ENCODE results near the gene MLX. TPM values are rescaled to one million over a fixed set of nuclear protein-coding genes. Genes with fewer than 3 reads are reported as not detected.

The MLX gene
- total and polyA plus RNA-seq, 2 donors (not counting 1 experiment from before 2014, with no cell fraction given), result 36.2 to 49.3 TPM

DNA sequence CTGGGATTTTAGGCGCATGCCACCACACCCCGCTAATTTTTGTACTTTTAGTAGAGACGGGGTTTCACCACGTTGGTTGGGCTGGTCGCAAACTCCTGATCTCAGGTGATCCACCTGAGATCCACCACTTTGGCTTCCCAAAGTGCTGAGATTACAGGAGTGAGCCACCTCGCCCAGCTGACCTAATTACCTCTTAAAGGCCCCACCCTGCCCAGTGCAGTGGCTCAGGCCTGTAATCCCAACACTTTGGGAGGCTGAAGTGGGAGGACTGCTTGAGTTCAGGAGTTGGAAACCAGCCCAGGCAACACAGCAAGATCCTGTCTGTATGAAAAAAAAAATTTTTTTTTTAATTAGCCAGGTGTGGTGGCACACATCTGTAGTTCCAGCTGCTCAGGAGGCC lies 7.8 kb upstream of the MLX start:
- no peaks in the 10 kb centered on the region for H4K20me1 ChIP-seq (ENCODE audit: control insufficient read depth, extremely low read depth, insufficient read depth, low read length)
- no peaks in the 10 kb centered on the region for H3K9me3 ChIP-seq (ENCODE audit: control insufficient read depth, insufficient read depth, low read depth, low read length)
- peaks cover 14% of the 10 kb centered on the region for H3K4me1 ChIP-seq (ENCODE audit: control insufficient read depth, extremely low read depth, insufficient read depth, low read length)
- DNase-seq (ENCODE audit: low read depth in 2 of 2), result no peak
- H3K36me3 ChIP-seq (ENCODE audit: control insufficient read depth, insufficient read depth, low read length), result no peaks in the 10 kb centered on the region
- H3K9ac ChIP-seq (ENCODE audit: insufficient read depth, low read length), result no peak overlapping the region
- no peak overlapping the region for H3K27ac ChIP-seq (ENCODE audit: insufficient read depth, low read length)
- peaks cover 26% of the 10 kb centered on the region for H3K79me2 ChIP-seq (ENCODE audit: control insufficient read depth, insufficient read depth, low read length)
- H2AFZ ChIP-seq (ENCODE audit: low read length), result no peak overlapping the region
- TF ChIP-seq, protein P1, sequence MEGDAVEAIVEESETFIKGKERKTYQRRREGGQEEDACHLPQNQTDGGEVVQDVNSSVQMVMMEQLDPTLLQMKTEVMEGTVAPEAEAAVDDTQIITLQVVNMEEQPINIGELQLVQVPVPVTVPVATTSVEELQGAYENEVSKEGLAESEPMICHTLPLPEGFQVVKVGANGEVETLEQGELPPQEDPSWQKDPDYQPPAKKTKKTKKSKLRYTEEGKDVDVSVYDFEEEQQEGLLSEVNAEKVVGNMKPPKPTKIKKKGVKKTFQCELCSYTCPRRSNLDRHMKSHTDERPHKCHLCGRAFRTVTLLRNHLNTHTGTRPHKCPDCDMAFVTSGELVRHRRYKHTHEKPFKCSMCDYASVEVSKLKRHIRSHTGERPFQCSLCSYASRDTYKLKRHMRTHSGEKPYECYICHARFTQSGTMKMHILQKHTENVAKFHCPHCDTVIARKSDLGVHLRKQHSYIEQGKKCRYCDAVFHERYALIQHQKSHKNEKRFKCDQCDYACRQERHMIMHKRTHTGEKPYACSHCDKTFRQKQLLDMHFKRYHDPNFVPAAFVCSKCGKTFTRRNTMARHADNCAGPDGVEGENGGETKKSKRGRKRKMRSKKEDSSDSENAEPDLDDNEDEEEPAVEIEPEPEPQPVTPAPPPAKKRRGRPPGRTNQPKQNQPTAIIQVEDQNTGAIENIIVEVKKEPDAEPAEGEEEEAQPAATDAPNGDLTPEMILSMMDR (conservative IDR thresholded peaks at IDR 0.05 in 1 of 2, IDR thresholded peaks at IDR 0.05 in 1 of 2; ENCODE audit: low read depth in 1 of 2, low read length in 2 of 2), result no peak
- no peak for TF ChIP-seq EZH2 (IDR thresholded peaks at IDR 0.05; ENCODE audit: low read length, missing control alignments)
- no peak overlapping the region for H3K4me3 ChIP-seq (replicated peaks in 1 of 4; ENCODE audit: control extremely low read depth in 1 of 4, insufficient read depth in 1 of 4, low read depth in 3 of 4, low read length in 4 of 4)
- H3K4me2 ChIP-seq (ENCODE audit: extremely low read depth, insufficient read depth, low read length), result no peak overlapping the region
- no peaks in the 10 kb centered on the region for H3K27me3 ChIP-seq (ENCODE audit: control insufficient read depth, insufficient read depth, low read length)

GRCh38 chr17:42560246-42560645 lies 6.7 kb upstream of the MLX start:
- Histone ChIP-seq H2AFZ (ENCODE audit: low read length) (no peak overlapping the region), H3K4me1 (ENCODE audit: control insufficient read depth, extremely low read depth, insufficient read depth, low read length) (peaks cover 12% of the 10 kb centered on the region), H3K4me2 (ENCODE audit: extremely low read depth, insufficient read depth, low read length) (peak overlapping the region; percentile 13), H3K9me3 (ENCODE audit: control insufficient read depth, insufficient read depth, low read depth, low read length) (no peaks in the 10 kb centered on the region), H4K20me1 (ENCODE audit: control insufficient read depth, extremely low read depth, insufficient read depth, low read length) (no peaks in the 10 kb centered on the region), H3K79me2 (ENCODE audit: control insufficient read depth, insufficient read depth, low read length) (peaks cover 26% of the 10 kb centered on the region), H3K27me3 (ENCODE audit: control insufficient read depth, insufficient read depth, low read length) (no peaks in the 10 kb centered on the region), H3K27ac (ENCODE audit: insufficient read depth, low read length) (no peak overlapping the region), H3K4me3 (replicated peaks in 1 of 4; ENCODE audit: control extremely low read depth in 1 of 4, insufficient read depth in 1 of 4, low read depth in 3 of 4, low read length in 4 of 4) (no peak overlapping the region), H3K9ac (ENCODE audit: insufficient read depth, low read length) (no peak overlapping the region), H3K36me3 (ENCODE audit: control insufficient read depth, insufficient read depth, low read length) (peaks cover 9% of the 10 kb centered on the region)
- no peak for DNase-seq (ENCODE audit: low read depth in 2 of 2)
- TF ChIP-seq, protein P1 (conservative IDR thresholded peaks at IDR 0.05 in 1 of 2, IDR thresholded peaks at IDR 0.05 in 1 of 2; ENCODE audit: low read depth in 1 of 2, low read length in 2 of 2), result no peak
- TF ChIP-seq EZH2 (IDR thresholded peaks at IDR 0.05; ENCODE audit: low read length, missing control alignments), result no peak

GRCh38 chr17:42561897-42562387 lies 5.0 kb upstream of the MLX start, which contains the start of gene COASY:
COASY (plus strand) TSS chr17:42562148; CDS start chr17:42562623, 475 bp downstream.
- H3K27ac ChIP-seq (ENCODE audit: insufficient read depth, low read length), result peak within 1 kb of the TSS; percentile 83
- H2AFZ ChIP-seq (ENCODE audit: low read length), result peak within 1 kb of the TSS; percentile 87
- peak; percentile 95 to 99 for DNase-seq (ENCODE audit: low read depth in 2 of 2)
- peaks cover 16% of the 10 kb centered on the region for H3K36me3 ChIP-seq (ENCODE audit: control insufficient read depth, insufficient read depth, low read length)
- H3K4me3 ChIP-seq (replicated peaks in 1 of 4; ENCODE audit: control extremely low read depth in 1 of 4, insufficient read depth in 1 of 4, low read depth in 3 of 4, low read length in 4 of 4), result peak within 1 kb of the TSS; percentile 76 to 89 (median 82)
- no peak for TF ChIP-seq EZH2 (IDR thresholded peaks at IDR 0.05; ENCODE audit: low read length, missing control alignments)
- TF ChIP-seq, protein P1 (conservative IDR thresholded peaks at IDR 0.05 in 1 of 2, IDR thresholded peaks at IDR 0.05 in 1 of 2; ENCODE audit: low read depth in 1 of 2, low read length in 2 of 2), result no peak
- peaks cover 14% of the 10 kb centered on the region for H3K4me1 ChIP-seq (ENCODE audit: control insufficient read depth, extremely low read depth, insufficient read depth, low read length)
- H3K79me2 ChIP-seq (ENCODE audit: control insufficient read depth, insufficient read depth, low read length), result peaks cover 26% of the 10 kb centered on the region
- no peaks in the 10 kb centered on the region for H4K20me1 ChIP-seq (ENCODE audit: control insufficient read depth, extremely low read depth, insufficient read depth, low read length)
- H3K9me3 ChIP-seq (ENCODE audit: control insufficient read depth, insufficient read depth, low read depth, low read length), result no peaks in the 10 kb centered on the region
- peak within 1 kb of the TSS; percentile 76 for H3K9ac ChIP-seq (ENCODE audit: insufficient read depth, low read length)
- peak within 1 kb of the TSS; percentile 98 for H3K4me2 ChIP-seq (ENCODE audit: extremely low read depth, insufficient read depth, low read length)
- no peaks in the 10 kb centered on the region for H3K27me3 ChIP-seq (ENCODE audit: control insufficient read depth, insufficient read depth, low read length)

All from fibroblast of lung (primary cell).